Neuron (in vitro differentiated cells): Measurements from ENCODE around the gene RALGDS.
"Not testable (repeated sequence)": the region's sequence is repeated elsewhere in the genome, so short reads cannot be mapped to it uniquely, and the experiment has no call there.

Experiments
- H2AFZ ChIP-seq: one replicate; pipeline ENCODE4 v1.6.1; 2013; ENCODE audit warnings: low read depth, mild to moderate bottlenecking, inconsistent platforms, low read length, moderate library complexity
- H3K27me3 ChIP-seq: one replicate; pipeline ENCODE4 v1.6.1; 2013; ENCODE audit warnings: low read length; ENCODE audit not compliant: insufficient read depth
- H3K36me3 ChIP-seq: one replicate; pipeline ENCODE4 v1.6.1; 2013; ENCODE audit warnings: low read length; ENCODE audit not compliant: insufficient read depth
- H3K4me1 ChIP-seq: one replicate; pipeline ENCODE4 v1.6.1; 2013; ENCODE audit warnings: low read length; ENCODE audit not compliant: insufficient read depth
- H3K4me3 ChIP-seq: 2 replicates; pipeline ENCODE4 v1.5.1; 2013; ENCODE audit warnings: mild to moderate bottlenecking, low read length, moderate library complexity
- H3K9me3 ChIP-seq: one replicate; pipeline ENCODE4 v1.6.1; 2013; ENCODE audit warnings: low read length

The RALGDS gene

DNA sequence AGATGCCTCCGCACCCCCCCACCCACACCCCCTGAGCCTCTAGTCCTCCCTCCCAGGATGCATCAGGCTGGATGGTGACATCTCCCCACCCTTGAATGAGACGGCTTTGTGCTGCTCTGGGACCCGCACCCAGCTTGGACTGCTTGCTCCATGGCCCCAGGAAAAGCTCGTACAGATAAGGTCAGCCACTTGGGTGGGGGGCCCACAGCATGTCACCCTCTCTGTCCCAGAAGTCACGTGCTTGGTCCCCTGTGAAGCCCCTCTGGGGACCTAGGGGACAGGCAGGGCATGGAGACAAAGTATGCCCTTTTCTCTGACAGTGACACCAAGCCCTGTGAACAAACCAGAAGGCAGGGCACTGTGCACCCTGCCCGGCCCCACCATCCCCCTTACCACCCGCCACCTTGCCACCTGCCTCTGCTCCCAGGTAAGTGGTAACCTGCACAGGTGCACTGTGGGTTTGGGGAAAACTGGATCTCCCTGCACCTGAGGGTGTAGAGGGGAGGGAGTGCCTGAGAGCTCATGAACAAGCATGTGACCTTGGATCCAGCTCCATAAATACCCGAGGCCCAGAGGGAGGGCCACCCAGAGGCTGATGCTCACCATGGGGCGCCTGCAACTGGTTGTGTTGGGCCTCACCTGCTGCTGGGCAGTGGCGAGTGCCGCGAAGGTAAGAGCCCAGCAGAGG, 38.9 kb downstream of the RALGDS start:
- not testable (repeated sequence) for H3K9me3 ChIP-seq, H3K4me1 ChIP-seq, H2AFZ ChIP-seq, H3K36me3 ChIP-seq, H3K4me3 ChIP-seq, H3K27me3 ChIP-seq

DNA sequence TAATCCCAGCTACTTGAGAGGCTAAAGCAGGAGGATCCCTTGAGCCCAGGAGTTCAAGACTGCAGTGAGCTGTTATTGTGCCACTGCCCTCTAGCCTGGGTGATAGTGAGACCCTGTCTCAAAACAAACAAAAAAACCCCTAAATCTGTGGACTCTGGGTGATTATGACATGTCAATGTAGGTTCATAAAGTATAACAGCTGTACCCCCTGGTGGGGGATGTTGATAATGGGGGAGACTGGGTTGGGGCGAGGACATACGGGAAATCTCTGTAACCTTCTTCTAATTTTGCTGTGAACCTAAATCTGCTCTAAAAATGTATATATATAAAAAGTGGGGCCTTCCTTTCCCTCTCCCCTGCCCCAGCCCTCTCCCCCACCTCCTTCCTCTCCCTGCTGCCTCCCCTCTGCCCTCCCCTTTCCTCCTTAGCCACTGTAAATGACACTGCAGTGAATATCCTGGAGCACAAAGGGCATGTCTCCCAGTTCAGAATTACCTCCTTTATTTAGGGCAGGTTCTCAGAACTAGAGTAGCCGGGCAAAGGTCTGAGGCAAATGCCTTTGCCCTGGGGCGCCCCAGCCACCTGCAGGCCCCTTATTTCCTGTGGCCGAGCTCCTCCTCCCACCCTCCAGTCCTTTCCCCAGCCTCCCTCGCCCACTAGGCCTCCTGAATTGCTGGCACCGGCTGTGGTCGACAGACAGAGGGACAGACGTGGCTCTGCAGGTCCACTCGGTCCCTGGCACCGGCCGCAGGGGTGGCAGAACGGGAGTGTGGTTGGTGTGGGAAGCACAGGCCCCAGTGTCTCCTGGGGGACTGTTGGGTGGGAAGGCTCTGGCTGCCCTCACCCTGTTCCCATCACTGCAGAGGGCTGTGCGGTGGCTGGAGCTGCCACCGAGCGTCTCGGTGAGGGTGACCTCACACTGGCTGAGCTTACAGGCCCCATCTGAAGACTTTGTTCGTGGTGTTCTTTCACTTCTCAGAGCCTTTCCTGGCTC, 40.0 kb downstream of the RALGDS start:
- H3K4me3 ChIP-seq, H3K27me3 ChIP-seq, H3K4me1 ChIP-seq, H3K9me3 ChIP-seq, H2AFZ ChIP-seq, H3K36me3 ChIP-seq: not testable (repeated sequence)

DNA sequence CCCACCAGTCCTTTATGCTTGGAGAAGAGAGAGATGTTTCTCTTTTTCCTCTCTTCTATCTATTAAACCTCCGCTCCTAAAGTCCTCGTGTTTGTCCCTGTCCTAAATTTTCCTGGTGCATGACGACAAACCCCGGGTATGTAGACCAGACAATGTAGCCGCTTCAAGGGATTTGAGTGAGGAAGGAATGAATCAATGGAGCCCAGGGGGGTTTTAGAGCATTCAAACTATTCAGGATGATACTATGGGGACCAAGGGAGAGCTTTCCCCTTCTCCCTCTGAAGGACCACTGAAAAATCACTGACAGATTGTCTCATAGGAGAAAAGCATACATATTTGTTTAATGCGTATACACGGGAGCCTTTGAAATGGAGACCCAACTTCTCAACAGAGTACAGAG, 40.9 kb downstream of the RALGDS start:
- no peaks in the 10 kb centered on the region for H3K36me3 ChIP-seq

DNA sequence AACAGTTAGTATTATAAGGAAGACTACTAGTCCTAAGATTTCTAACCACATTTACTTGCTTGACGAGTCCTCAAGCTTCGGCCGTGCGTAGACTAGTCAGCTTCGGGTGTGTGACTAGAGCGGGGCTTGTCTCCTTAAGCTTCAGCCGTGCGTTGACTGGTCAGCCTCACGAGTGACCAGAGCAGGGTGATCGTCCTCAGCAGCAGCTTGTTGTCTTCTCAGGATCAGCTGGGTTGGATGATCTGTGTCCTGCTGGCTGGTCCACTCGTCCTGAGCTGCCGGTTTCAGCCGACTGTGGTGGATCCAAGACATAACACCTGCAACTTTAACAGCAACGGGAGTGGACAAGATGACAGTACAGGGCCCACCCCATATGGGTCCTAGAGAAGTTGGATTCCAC, 42.6 kb downstream of the RALGDS start:
- Histone ChIP-seq H3K9me3 (no peaks in the 10 kb centered on the region), H3K36me3 (no peaks in the 10 kb centered on the region), H3K4me1 (peaks cover 4% of the 10 kb centered on the region), H3K27me3 (no peaks in the 10 kb centered on the region), H2AFZ (no peak overlapping the region), H3K4me3 (no peak overlapping the region)

More for the DNA sequence above, 40.9 kb downstream of the RALGDS start:
- Histone ChIP-seq H2AFZ (no peak overlapping the region), H3K4me3 (no peak overlapping the region), H3K27me3 (no peaks in the 10 kb centered on the region), H3K4me1 (peaks cover 4% of the 10 kb centered on the region), H3K9me3 (no peaks in the 10 kb centered on the region)

DNA sequence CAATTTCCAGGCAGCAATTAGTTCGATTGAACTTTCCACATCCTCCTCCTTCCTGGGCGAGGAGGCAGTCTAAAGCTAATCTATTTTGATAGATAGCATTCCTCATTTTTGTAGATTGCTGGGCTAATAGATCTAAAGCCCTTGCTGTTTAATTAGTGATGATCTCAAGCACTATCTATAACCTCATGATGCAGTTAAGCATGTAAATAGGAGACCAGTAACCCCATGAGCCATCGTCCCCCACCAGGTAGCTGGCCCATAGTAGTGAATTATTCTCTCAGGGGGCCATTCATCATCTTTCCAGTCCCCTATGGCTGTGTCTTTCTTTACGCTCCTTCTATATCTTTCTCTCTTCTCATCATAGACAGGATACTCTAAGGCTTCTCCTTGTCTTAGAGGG, 44.3 kb downstream of the RALGDS start:
- H3K27me3 ChIP-seq, result no peaks in the 10 kb centered on the region
- H3K36me3 ChIP-seq, result no peaks in the 10 kb centered on the region
- no peak overlapping the region for H3K4me3 ChIP-seq
- no peaks in the 10 kb centered on the region for H3K9me3 ChIP-seq
- H2AFZ ChIP-seq, result no peak overlapping the region
- H3K4me1 ChIP-seq, result peaks cover 4% of the 10 kb centered on the region

DNA sequence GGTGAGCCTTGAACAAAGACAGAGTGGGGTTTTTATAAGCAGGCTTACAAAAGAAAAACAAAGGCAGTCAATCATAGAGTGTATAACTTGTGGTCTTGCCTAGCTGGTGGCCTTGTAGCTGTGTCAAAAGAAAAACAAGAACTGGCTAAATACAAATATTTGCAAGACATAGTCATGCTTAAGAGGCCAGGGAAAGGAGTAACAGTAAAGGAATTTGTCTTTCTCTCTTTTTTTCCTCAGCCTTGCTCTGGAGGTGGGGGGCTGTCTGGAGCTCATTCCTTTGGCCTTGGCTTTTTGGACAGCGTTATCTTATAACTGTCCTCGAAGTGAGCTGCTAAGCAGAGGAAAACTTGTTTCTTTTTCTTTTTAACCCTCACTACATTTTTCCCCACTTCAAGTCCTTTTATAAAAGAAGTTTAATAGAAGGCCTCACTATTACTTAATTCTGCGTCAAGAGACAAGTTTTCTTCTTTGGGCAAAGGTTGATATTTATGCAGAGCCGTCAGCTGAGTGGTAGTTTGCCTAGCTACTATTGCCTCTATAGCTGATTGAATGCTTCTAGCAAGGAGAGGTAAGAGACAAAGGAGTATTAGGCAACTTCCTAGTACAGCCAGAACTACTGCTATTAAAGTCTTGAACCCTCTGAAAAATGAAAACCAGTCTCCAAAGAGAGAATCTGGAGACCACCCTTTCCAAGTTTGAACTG, 45.0 kb downstream of the RALGDS start:
- H3K4me1 ChIP-seq, result peaks cover 4% of the 10 kb centered on the region
- H3K27me3 ChIP-seq, result no peaks in the 10 kb centered on the region
- no peak overlapping the region for H3K4me3 ChIP-seq
- no peak overlapping the region for H2AFZ ChIP-seq
- no peaks in the 10 kb centered on the region for H3K9me3 ChIP-seq
- no peaks in the 10 kb centered on the region for H3K36me3 ChIP-seq

DNA sequence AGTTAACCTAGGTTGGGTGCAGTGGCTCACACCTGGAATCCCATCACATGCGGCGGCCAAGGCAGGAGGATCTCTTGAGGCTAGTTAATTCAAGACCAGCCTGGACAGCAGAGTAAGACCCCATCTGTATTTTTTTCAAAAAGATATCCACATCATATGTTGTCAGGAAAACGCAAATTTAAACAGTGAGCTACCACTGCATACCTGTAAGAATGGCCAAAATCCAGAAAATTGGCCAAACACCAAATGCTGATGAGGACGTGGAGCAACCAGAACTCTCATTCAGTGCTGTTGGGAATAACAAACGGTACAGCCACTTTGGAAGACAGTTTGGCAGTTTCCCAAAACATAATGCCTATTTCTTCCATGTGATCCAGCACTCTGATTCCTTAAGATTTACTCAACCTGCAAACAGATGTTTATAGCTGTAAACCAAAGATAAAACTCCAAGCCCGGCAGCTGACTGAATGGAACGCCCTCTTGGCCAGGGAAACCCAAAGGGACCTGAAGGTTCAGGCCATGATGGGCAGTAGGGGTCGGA, 46.9 kb downstream of the RALGDS start:
- H3K27me3 ChIP-seq, result no peaks in the 10 kb centered on the region
- H2AFZ ChIP-seq, result no peak overlapping the region
- H3K36me3 ChIP-seq, result no peaks in the 10 kb centered on the region
- H3K4me1 ChIP-seq, result no peaks in the 10 kb centered on the region
- H3K4me3 ChIP-seq, result no peak overlapping the region
- H3K9me3 ChIP-seq, result no peaks in the 10 kb centered on the region

DNA sequence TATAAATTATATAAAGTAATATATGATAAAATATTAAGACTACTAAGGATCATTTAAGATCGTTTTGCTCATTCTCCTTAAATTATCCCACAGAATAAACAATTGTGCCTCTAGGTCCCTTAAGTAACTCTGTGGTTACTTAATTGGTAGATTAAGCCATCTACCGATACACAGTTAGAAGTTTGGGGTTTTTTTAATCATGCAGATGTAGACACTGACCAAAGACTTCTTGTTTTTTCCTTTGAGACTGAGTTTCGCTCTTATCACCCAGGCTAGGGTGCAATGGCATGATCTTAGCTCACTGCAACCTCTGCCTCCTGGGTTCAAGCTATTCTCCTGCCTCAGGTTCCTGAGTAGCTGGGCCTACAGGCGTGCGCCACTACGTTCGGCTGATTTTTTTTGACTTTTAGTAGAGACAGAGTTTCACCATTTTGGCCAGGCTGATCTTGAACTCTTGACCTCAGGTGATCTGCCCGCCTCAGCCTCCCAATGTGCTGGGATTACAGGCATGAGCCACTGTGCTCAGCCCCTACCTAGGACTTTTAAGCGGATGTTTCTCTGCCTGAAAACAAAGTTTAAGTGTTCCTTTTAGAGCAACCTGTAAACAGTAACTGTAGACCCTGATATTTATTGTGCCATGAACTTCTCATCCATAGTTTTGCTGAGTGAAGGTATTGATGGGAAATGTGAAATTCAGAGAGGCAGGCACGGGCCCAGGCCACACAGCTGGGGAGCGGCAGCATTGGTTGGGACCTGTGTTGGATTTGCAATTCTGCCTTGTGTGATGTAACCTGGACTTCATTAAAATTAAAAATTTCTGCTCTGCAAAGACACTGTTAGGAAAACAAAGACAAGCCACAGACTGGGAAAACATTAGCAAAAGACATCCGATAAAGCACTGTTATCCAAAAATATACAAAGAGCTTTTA, 47.7 kb downstream of the RALGDS start:
- Histone ChIP-seq H3K4me1 (no peaks in the 10 kb centered on the region), H2AFZ (no peak overlapping the region), H3K27me3 (no peaks in the 10 kb centered on the region), H3K4me3 (no peak overlapping the region), H3K36me3 (no peaks in the 10 kb centered on the region), H3K9me3 (no peaks in the 10 kb centered on the region)

DNA sequence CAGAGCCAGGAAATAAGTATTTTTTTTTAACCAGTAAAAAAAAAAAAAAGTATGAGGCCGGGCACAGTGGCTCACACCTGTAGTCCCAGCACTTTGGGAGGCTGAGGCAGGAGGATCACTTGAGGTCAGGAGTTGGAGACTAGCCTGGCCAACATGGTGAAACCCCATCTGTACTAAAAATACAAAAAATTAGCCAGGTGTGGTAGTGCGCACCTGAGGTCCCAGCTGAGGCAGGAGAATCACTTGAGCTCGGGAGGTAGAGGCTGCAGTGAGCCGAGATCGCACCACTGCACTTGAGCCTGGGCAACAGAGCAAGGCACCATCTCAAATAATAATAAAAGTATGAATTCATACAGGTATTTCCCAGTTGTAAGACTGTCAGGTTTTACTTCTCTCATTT, 48.8 kb downstream of the RALGDS start:
- not testable (repeated sequence) for H3K27me3 ChIP-seq, H3K36me3 ChIP-seq, H2AFZ ChIP-seq, H3K4me3 ChIP-seq, H3K9me3 ChIP-seq, H3K4me1 ChIP-seq

DNA sequence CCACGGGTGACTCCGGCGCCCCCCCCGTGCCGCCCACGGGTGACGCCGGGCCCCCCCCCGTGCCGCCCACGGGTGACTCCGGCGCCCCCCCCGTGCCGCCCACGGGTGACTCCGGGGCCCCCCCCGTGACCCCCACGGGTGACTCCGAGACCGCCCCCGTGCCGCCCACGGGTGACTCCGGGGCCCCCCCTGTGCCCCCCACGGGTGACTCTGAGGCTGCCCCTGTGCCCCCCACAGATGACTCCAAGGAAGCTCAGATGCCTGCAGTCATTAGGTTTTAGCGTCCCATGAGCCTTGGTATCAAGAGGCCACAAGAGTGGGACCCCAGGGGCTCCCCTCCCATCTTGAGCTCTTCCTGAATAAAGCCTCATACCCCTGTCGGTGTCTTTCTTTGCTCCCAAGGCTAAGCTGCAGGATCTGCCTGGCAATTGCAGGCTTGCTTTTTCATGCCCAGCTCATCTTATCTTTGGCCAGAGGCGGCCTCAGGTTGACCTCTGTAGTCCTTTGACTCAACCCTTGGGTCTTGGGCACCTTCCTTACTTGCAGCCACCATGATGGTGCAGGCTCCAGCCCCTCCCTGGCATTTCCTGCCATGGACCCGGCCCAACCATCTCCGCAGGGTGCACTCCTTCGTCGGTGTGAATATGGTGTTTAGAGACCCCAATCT, 49.4 kb downstream of the RALGDS start:
- Histone ChIP-seq H3K36me3 (no peaks in the 10 kb centered on the region), H3K27me3 (no peaks in the 10 kb centered on the region), H3K4me3 (no peak overlapping the region), H2AFZ (no peak overlapping the region), H3K9me3 (no peaks in the 10 kb centered on the region), H3K4me1 (no peaks in the 10 kb centered on the region)

DNA sequence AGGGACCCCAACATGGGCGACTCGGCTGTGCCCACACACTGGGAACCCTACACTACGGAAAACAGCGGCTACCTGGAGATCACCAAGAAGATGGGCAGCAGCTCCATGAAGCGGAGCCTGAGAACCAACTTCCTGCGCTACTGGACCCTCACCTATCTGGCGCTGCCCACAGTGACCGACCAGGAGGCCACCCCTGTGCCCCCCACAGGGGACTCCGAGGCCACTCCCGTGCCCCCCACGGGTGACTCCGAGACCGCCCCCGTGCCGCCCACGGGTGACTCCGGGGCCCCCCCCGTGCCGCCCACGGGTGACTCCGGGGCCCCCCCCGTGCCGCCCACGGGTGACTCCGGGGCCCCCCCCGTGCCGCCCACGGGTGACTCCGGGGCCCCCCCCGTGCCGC, 50.1 kb downstream of the RALGDS start:
- H3K36me3 ChIP-seq, H2AFZ ChIP-seq, H3K9me3 ChIP-seq, H3K27me3 ChIP-seq, H3K4me3 ChIP-seq, H3K4me1 ChIP-seq: not testable (repeated sequence)

DNA sequence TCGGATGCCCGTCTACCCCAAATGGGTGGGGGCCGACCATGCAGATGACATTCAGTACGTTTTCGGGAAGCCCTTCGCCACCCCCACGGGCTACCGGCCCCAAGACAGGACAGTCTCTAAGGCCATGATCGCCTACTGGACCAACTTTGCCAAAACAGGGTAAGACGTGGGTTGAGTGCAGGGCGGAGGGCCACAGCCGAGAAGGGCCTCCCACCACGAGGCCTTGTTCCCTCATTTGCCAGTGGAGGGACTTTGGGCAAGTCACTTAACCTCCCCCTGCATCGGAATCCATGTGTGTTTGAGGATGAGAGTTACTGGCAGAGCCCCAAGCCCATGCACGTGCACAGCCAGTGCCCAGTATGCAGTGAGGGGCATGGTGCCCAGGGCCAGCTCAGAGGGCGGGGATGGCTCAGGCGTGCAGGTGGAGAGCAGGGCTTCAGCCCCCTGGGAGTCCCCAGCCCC, 50.5 kb downstream of the RALGDS start:
- not testable (repeated sequence) for H3K9me3 ChIP-seq, H3K36me3 ChIP-seq, H3K4me3 ChIP-seq, H3K4me1 ChIP-seq, H2AFZ ChIP-seq, H3K27me3 ChIP-seq
